Right ventricle myocardium inferior (tissue), 1 donor: Measurements from ENCODE around the gene ALDH16A1. TPM values are rescaled to one million over a fixed set of nuclear protein-coding genes. Genes with fewer than 3 reads are reported as not detected.

Source experiments
- ATAC-seq: fragments of 200-7000 bp; cut with Tn5 transposase; one replicate; pipeline ENCODE4 v1.9.1; 2020; ENCODE audit warnings: mild to moderate bottlenecking, moderate library complexity
- DNase-seq: peaks from one replicate; pipeline ENCODE4 v3.0.0; 2021; ENCODE audit errors: missing footprints
- intact Hi-C: fragments of 100-400 bp; cut with DNase I; formaldehyde crosslinking; loops from one replicate; pipeline ENCODE4 v1.11.0; 2022
- long read RNA-seq: library from polyadenylated mRNA; unstranded; transcript quantifications from one replicate; pipeline ENCODE4 v2.0.0, GENCODE V29; 2021
- total RNA-seq: library from RNA; stranded (reverse); fragmentation: NEBNext Ultra II Directional; extraction: Animal tissue kit (Norgen Biotek cat#: 25700); gene quantifications from one replicate; pipeline ENCODE4 v1.2.1, GENCODE V29; 2021
- donor health status: DM: no; HTN: yes; CAD: no; lungs with severe emphysema.

The ALDH16A1 gene
- total RNA-seq, result 12.7 TPM
- long read RNA-seq, transcript ALDH16A1-201 (17 exons, 3,153 nt), result major isoform, 20 of 25 reads
- long read RNA-seq, partial matches to known transcripts, result 2 of 25 reads
- long read RNA-seq, other reads (novel, unspliced or antisense), result 3 of 25 reads

DNA sequence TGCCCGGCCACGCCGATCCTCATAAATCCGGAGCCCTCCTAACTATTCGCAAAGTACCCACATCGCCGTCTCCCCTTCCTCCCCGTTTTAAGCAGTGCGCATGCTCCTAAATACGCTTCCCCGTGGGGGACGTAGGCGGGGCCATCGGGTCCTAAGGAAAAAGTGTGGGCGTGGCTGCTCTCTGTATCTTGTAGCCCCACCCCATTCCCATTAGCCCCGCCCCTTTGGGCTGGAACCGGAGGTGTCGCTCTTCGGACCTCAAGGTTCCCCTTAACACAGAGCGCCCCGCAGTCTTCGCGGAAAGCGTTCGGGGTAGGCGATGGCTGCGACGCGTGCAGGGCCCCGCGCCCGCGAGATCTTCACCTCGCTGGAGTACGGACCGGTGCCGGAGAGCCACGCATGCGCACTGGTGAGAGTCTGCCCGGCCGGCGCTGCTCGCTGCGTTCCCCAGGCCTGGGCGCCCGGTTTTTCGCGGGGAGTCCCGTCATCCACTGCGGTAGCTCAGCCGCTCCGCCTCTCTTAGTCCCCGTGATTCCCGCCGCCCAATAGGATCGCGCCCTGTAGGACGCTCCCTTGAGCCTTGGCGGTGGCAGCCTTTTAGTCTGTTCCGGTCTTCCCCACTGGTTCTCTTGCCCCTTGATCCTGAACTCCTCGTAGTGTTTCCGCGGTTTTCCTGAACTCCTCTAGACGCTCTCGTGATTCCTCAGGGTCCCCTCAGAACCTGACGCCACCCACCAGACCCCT, at the start of gene ALDH16A1:
ALDH16A1 (plus strand) TSS at position 213 of the 744 bp plus-strand sequence; CDS start at position 320, 107 bp downstream.
- DNase-seq, result peak; percentile 99
- ATAC-seq, result peak; percentile 93
- intact Hi-C loops, result loop anchor here (5.0 to 10.0 kb wide), 4 partner anchors 189 to 1042 kb away; partner anchors contain the start of genes AP2A1, PRMT1, RRAS and SCAF1

DNA sequence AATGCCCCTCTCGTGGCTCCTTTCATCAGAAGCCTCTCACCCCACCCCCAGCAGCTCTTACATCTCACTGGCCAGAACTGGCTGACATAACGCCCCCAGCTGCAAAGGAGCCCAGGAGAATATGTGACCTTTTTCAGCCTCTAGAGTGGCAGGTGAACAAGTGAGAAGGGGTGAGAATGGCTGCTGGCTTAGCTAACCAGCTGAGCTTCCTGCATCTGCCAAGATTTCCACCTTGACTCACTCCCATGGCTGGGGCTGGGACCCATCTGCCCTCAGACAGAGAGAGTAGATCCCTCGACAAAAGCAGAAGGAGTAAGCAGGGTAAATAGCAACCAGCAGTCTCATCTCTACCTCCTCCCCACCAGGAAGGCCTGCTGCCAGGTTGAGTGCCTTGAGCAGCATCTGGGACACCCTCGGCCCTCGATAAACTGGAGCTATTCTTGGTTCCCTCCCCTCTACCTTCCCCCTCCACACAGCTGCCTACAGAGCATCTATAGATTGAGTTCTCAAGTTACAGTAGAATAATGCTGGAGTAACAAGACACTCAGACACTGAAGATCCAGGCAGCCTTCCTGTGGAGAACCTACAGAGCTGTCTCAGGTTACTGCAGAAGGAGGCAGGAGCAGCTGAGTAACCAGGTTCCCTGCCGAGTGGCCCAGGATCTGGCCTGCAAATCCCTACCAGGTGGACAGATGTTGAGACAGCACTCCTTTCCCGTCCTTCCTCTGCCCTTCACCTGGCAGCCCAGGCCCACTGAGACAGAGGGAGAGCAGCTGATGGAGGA, 49.4 kb upstream of the ALDH16A1 start:
- intact Hi-C loops, result no loop called here

DNA sequence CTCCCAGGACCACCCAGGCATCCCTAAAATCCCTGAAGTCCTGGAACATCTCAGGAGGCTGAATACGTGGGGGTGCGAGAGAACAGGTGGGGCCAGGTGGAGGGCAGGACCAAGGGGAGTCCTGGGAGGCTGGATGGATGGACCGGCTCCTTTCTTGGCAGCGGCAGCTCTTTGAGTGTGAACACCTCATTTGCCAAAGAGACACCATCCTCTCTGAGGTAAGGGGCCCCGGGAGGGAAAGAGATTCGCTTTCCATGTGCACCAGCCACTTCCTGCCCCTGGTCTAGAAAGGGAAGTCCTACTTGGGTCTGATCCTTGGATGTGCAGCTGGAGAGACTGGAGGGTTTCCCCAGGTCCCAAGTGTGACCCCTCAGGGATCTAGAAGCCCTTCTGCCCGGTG, 45.9 kb upstream of the ALDH16A1 start:
- no peak for DNase-seq
- ATAC-seq, result no peak

More for the DNA sequence above, 49.4 kb upstream of the ALDH16A1 start:
- DNase-seq, result no peak
- ATAC-seq, result no peak

DNA sequence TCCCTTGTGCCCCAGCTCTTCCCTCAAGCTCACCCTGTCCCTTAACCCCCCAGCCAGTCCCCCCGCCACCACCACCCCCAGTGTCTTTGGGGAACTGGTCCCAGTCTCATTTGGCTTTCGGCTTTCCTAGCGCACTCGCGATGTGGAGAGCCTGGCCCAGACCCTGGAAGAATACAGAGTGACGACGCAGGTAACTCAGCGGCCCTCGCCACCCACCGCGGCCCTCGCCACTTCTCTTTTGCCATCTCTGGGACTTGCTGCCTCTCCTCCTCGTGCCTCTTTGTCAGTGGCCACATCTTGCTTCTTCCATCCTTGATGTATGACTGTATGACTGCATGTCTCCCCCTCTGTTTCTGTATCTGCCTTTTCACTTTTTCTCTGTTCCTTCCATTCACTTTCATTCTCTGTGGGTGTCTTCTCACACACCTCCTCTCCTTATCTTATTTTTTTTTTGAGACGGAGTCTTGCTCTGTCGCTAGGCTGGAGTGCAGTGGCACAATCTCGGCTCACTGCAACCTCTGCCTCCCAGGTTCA, 45.5 kb upstream of the ALDH16A1 start:
- intact Hi-C loops, result no loop called here
- no peak for ATAC-seq
- DNase-seq, result no peak

More for the DNA sequence above, 45.9 kb upstream of the ALDH16A1 start:
- intact Hi-C loops, result no loop called here

DNA sequence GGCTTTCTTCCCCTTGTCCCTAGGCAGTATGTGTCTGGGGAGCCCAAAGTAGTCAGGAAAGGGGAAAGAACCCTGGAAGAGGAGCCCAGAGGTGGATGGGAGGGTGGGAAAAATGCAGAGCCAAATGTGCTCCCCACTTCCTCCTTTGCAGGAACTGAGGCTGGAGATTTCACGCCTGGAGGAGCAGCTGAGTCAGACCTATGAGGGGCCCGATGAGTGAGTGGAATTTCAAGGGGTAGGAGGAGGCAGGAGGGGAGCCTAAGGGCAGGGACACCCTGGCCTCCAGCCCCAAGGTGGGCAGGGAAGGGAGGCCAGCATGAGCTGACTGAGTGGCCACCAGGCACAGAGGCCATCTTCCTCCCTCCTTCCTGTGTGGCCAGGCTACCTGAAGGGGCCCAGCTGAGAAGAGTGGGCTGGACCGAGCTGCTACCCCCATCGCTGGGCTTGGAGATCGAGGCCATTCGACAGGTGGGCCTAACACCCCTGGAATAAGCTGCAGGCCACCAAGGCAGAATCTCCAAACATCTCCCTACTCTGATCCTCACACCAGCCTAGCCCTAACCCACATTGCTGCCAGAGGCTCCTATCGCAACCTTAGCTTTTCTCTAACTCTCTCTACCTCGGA, 44.1 kb upstream of the ALDH16A1 start:
- ATAC-seq, result no peak
- DNase-seq, result peak; percentile 27

GRCh38 chr19:49409441-49410029, 43.5 kb upstream of the ALDH16A1 start:
- ATAC-seq, result no peak
- intact Hi-C loops, result no loop called here
- peak; percentile 17 for DNase-seq

More for the DNA sequence above, 44.1 kb upstream of the ALDH16A1 start:
- intact Hi-C loops, result no loop called here

DNA sequence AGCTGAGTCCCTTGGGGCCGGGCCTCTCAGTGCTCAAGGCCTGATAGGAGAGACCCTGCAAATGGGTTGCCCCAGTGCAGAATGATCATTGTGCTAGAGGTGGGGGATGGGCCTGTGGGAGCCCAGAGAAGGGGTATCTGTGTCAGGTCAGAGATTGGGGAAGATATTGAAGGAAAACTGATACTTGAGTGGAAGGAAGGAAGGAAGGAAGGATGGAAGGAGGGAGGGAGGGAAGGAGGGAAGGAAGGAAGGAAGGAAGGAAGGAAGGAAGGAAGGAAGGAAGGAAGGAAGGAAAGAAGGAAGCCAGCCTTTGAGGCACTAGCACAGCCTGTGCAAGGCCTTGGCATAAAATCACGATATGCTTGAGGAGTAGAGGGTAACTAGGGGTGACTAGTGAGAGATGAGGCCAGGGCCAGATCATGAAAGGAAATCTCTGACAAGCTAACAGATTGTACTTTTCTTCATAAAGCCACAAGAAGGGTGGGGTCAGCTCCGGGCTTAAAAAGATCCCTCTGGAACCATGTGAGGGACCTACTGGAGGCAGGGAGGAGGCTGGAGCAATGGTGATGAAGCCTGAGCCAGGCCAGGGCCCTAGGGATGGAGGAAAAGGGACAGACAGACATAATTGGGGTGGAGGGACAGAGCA, 41.2 kb upstream of the ALDH16A1 start:
- no peak for ATAC-seq
- intact Hi-C loops, result no loop called here
- no peak for DNase-seq

GRCh38 chr19:49413348-49413747, 39.7 kb upstream of the ALDH16A1 start:
- ATAC-seq (peak; percentile 14), DNase-seq (peak; percentile 42)
- intact Hi-C loops, result no loop called here

GRCh38 chr19:49414256-49414655, 38.8 kb upstream of the ALDH16A1 start:
- intact Hi-C loops, result no loop called here
- DNase-seq, result no peak
- no peak for ATAC-seq

- DNase-seq (no peak), ATAC-seq (no peak)
- intact Hi-C loops, result no loop called here
Observed at GRCh38 chr19:49415102-49415809, 37.8 kb upstream of the ALDH16A1 start.

DNA sequence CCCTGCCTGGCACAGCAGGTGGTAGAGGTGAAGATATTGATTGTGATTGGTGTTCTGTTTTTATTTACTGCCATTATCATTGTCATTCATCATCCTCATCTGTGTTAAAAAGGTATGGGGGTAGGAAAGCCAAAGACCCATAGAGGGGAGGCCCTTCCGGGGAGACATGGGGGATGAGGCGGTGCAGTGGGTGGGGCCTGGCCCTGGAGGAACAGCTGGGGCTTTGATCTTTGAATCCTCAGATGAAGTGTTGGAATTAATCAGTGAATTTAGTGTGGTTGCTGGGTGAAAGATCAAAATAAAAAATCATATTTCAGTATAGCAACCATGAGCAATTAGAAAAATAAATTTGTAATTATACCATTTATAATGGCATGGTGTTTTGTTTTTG, 37.2 kb upstream of the ALDH16A1 start:
- ATAC-seq (no peak), DNase-seq (no peak)
- intact Hi-C loops, result no loop called here

DNA sequence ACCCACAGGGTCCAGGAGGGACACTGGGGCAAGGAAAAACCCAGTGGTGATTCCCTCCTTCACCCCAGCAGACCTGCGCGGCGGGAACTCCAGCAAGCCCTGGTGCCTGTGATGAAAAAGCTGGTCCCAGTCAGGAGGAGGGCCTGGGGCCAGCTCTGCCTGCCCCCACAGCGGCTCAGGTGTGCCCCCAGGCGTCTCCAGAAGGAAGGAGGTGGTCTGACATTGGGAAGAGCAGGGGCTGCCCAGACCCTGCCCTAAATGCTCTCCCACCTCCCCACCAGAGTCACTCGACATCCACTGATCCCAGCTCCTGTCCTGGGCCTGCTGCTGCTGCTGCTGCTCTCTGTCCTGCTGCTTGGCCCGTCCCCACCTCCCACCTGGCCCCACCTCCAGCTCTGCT, 35.9 kb upstream of the ALDH16A1 start:
- ATAC-seq (no peak), DNase-seq (no peak)
- intact Hi-C loops, result no loop called here

- intact Hi-C loops, result no loop called here
- ATAC-seq, result no peak
Observed at GRCh38 chr19:49418511-49418910, 34.5 kb upstream of the ALDH16A1 start.

GRCh38 chr19:49419173-49419572, 33.9 kb upstream of the ALDH16A1 start:
- DNase-seq (no peak), ATAC-seq (no peak)
- intact Hi-C loops, result no loop called here

More at GRCh38 chr19:49418511-49418910, 34.5 kb upstream of the ALDH16A1 start:
- no peak for DNase-seq

DNA sequence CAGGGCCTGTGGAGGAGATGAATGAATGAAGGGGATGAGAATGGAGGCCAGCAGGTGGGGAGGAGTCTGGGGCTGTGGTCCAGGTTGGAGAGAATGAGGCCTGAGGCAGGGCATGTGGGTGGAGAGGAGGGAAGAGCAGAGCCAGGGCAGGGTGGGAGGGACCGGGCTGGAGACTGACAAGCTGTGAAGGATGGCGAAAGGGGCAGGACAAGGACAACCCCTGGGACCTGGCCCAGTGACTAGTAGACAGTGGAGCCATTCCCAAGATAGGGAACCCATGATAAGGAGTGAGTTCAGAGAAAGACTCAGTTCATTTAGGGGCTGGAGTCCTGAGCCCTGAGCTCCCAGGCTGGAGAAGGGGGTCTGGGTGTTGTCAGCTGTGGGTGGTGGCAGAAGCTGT, 32.8 kb upstream of the ALDH16A1 start:
- intact Hi-C loops, result no loop called here
- ATAC-seq (no peak), DNase-seq (no peak)

GRCh38 chr19:49421039-49421877, 31.8 kb upstream of the ALDH16A1 start:
- intact Hi-C loops, result no loop called here
- peak; percentile 61 for ATAC-seq
- peak; percentile 84 for DNase-seq

GRCh38 chr19:49421878-49422202, 31.2 kb upstream of the ALDH16A1 start:
- intact Hi-C loops, result no loop called here
- DNase-seq (no peak), ATAC-seq (no peak)
